Tongue (tissue), 2 donors: ENCODE data around the gene ITGA11. TPM values are rescaled to one million over a fixed set of nuclear protein-coding genes. Genes with fewer than 3 reads are reported as not detected.

Source experiments
- DNase-seq: peaks from one replicate; pipeline ENCODE4 v3.0.0-alpha.2; 2015
- total RNA-seq: library from RNA; depleted of rRNA; stranded (reverse); fragments of >200 nt; gene quantifications from one replicate; pipeline ENCODE4 v1.2.3, GENCODE V29; 2014

Gene ITGA11
- total RNA-seq, 1 donor from 2014 or later, result 6.3 TPM

- DNase-seq, result no peak
These were observed 121.0 kb downstream of the ITGA11 start for GRCh38 chr15:68310804-68311463.

GRCh38 chr15:68310178-68310803 is 121.7 kb downstream of the ITGA11 start:
- peak; percentile 86 for DNase-seq

- no peak for DNase-seq
These were observed 122.9 kb downstream of the ITGA11 start for GRCh38 chr15:68309024-68309423.

DNA sequence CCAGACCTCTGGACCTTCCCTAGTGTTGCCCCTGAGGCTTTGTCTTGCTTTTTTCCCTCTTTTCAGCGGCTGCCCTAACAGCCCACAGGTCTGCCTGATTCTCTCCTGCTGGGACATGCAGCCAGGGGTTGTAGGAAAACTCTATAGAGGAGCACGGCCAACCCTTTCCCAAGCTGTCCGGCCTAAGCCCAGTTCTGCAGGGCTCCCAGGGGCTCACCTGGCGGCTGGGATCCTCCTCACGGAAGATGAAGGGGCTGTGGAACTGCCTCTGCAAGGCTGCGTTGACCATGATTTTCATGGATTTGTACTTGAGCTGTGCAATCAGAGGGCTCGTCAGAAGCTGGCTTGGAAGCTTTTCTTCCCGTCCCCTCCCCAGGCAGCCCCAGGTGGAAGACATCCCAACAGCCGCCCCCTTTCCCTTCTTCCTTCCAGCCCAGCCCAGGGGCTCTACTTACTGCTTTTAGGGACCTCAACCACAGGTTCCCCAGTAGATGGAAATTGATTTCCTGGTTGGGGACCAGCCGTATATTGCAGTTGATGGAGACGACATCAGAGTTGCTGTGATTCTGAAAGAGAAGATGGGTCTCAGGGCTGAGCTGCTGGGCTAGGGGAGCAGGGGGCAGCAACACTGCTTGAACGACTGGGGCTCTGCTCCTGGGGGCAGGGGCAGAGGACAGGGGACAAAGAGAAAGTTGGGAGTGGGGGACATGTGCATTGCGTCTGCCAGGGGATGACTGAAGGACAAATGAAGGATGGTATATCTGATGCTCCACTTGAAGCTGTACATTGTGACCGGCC is 124.6 kb downstream of the ITGA11 start:
- no peak for DNase-seq

- no peak for DNase-seq
These were observed 126.5 kb downstream of the ITGA11 start for GRCh38 chr15:68305420-68305871.

GRCh38 chr15:68304589-68305337 is 127.2 kb downstream of the ITGA11 start:
- no peak for DNase-seq

GRCh38 chr15:68303560-68304436 is 128.2 kb downstream of the ITGA11 start:
- DNase-seq, result no peak

DNA sequence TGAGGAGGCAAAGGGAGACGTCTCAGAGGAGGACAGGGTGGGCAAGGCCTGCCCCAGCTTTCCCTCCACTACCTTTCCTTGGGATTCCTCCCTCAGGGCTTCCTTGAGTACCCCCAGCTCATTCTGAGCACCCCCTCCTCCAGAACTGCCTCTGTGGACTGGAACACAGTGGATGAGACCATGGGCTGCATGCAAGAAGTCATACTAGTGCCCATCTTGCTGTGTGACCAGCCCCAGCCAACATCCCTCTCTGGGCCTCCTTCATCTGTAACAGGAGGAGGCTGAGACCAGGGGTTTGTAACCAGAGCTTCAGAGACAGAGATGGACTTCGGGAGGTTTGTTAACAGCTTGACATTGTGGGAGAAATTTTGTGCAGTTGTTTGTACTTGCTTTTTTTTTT is 128.8 kb downstream of the ITGA11 start:
- no peak for DNase-seq

DNA sequence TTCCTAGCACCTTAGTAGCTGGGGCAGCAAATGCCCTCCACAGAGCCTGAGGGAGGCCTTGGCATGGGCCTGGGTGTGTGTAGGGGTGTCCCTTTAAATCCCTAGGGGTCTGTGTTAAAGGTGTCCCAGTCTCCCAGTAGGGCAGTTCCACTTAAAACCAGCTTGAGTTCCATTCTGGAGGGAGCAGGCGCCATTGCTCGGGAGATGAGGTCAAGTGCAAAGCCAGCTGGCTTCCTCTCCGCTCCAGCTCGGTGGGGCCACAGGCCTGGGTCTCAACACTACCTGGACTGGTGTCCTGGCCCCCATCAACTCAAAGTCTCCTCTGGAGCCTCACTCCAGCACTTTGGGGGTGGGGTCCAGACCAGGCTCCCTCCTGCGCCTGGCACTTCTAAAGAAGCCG is 129.2 kb downstream of the ITGA11 start:
- no peak for DNase-seq

DNA sequence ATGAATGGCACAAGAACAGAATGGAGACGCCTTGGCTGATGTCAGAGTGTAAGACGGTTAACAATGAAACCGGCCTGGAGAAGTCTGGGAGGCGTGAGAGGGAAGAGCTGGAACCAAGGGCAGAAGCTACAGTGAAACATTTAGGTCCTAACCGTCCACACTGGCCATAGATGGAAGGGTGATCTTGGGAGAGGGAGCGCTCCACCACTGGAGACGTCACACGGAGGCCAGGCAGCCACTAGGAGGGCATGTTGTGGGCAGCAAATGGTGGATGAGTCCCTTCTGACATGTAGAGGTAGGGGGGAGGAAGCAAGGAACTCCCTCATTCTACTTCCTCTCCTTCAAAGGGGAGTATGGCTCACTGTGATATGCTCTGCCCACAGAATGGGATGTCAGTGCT is 130.7 kb downstream of the ITGA11 start:
- no peak for DNase-seq

- no peak for DNase-seq
These were observed 131.6 kb downstream of the ITGA11 start for GRCh38 chr15:68300115-68300940.

DNA sequence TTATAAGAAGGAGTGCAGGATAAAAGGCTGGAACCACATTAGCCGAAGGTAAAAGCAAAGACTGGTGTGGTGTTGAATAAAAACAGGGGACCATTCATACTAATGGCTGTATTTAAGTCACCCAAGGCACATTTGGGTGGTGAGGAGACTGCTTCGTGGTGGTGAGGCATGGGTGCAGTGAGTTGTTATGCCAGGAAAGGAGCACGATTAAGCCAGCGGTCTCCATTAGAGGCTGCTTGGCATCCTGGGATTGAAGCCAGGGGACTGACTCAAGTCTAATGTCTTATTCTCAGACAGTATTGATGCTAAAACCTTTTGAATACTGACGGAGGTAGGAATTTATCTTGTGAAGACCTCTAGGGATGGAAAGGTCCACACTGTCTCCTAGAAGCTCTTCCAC is 132.5 kb downstream of the ITGA11 start:
- no peak for DNase-seq

- no peak for DNase-seq
These were observed 133.0 kb downstream of the ITGA11 start for GRCh38 chr15:68298882-68299381.

- no peak for DNase-seq
These were observed 133.6 kb downstream of the ITGA11 start for GRCh38 chr15:68298336-68298735.

- DNase-seq, result no peak
These were observed 136.8 kb downstream of the ITGA11 start for GRCh38 chr15:68295014-68295805.

DNA sequence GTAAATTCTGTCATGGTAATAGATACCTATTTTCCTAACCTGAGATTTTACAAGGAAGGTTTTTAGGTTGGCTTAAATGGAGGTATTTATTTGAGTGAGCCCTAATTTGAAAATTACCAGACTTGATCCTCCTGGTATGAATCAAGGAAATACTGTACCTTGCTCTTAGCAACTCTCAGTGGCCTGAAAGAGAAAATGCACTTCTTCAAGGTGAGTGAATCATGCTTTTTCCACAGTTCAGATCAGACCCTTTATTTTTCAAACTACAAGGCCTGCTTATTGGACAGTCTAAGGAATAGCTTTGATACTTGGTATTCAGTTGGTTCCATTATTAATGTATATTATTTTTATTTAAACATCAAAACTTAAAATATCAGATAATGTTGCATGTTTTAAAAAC is 139.0 kb downstream of the ITGA11 start:
- no peak for DNase-seq

DNA sequence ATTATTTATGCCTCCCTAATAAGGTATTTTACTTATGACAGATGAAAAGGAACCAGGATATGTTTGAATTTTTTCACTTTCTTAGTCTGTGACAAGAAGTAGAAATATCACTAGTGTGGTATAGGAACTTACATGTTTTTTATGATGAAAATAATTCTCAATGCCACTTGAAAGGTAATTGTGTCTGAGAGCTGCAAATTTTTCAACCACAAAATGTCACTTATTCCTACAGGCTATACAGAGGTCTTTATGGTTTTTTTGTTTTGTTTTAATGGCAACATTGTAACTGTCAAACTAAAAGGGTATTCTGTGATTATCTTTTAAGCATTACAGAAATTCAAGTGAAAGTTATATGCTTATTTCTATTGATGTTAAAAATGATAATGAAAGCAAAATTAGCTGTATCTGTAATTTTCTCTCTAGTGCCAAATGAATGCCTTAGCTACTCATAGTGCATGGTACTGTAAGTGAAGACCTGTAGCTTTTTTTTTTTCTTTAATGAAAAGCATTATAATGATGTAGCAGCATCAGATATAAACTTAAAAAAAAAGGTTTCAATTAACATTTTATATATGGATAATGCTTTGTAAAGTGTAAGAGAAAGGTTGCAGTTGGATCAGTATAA is 139.7 kb downstream of the ITGA11 start:
- DNase-seq, result no peak

DNA sequence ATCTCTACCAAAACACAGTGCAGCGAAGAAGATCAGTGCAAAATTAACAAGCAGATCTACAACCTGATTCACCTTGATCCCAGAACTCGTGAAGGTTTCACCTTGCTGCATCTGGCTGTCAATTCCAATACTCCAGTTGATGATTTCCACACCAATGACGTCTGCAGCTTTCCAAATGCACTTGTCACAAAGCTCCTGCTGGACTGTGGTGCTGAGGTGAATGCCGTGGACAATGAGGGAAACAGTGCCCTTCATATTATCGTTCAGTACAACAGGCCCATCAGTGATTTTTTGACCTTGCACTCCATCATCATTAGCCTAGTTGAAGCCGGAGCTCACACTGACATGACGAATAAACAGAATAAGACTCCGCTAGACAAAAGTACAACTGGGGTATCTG is 141.2 kb downstream of the ITGA11 start:
- DNase-seq, result no peak
